HUDEP-2 (cell line): ENCODE data around the gene COTL1.
"Not testable (repeated sequence)": the region's sequence is repeated elsewhere in the genome, so short reads cannot be mapped to it uniquely, and the experiment has no call there.

Experiments
- DNase-seq, 76 experiments: peaks; one replicate each; lab custom pipeline; 2025; ENCODE audit not compliant: unreplicated experiment in 76 of 76; lab: John Stamatoyannopoulos, UW

COTL1 gene

DNA sequence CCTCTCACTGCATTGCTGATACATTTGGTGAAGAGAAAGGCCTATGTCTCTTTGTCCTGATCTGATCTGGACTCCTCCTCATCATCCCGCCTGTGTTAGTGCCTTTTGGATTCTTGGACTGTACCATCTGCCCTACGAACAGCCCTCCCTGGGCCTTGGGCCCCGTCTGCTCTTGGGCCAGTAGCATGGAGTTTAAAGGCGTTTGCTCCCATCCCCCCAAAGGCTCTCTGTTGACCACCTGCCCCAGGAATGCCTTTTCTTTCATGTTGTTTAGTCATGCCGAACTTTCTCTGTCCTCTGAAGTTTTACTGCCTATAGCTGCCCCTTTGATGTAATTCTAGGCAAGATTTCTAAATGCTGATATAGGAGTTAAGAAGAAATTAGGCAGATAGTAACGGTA lies 82.5 kb downstream of the COTL1 start:
- no peak for DNase-seq

DNA sequence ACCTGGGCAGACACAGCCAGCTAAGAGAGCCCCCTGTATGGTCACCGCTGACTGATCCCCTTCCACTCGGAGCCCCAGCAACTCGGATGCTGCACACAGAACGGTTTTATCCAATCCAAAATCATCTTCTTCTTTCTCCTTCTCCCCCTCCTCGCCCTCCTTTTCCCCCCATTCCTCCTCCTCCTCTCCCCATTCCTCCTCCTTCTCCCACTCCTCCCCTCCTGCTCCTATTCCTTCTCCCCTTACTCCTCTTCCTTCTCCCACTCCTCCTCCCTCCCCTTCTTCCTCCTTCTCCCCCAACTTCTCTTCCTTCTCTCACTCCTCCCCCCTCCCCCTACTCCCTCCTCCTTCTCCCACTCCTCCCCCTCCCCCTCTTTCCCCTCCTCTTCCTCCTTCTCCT lies 83.1 kb downstream of the COTL1 start:
- no peak for DNase-seq

DNA sequence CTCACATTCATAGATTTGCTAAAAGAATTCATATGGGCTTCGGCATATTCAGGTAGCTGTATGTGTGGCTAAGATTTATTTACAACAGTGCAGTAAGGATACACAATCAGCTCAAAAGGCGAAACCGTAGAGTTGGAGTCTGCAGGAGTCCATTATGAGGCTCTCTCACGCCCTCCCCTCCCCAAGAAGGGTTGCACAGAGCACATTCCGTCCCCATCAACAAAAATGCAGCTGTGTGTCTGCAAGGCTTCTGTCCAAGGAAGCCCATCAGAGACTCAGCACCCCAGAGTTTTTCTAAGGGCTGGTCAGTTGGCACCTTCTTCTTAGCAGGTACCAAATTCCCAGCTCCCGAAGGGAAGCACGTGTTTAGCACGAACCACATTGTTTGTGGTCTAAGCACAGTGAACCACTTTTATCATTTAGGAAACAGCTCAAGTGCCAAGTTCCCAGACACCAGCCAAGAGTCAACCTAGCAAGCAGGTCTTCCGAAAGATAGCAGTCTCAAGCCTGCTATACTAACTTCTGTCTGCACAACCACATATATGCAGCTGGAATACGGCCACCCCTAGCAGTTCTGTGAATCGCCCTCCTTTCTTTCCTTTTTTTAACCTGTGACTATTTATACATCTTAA lies 84.9 kb downstream of the COTL1 start:
- peak in 1 of 76 experiments; percentile 3 for DNase-seq

DNA sequence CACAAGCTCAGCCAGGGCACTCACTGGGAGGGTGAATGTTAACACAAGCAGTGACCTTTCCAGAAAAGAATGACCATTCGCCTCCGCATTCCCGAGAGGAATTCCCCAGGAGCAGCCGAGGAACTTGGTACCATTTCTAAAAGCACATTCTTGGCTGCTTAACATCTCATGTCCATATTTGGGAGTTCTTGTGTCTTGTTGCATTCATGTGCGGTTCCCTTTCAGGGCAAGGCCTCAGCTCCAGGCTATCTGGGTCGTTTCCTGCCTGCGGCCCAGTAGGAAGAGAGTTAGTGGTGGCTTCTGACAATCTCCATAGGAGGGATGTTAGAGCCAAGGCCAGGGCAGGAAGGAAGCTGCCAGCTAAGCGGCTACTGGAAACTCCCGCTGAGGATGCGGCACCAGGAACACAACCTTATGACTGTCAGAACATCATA lies 85.6 kb downstream of the COTL1 start:
- no peak for DNase-seq

DNA sequence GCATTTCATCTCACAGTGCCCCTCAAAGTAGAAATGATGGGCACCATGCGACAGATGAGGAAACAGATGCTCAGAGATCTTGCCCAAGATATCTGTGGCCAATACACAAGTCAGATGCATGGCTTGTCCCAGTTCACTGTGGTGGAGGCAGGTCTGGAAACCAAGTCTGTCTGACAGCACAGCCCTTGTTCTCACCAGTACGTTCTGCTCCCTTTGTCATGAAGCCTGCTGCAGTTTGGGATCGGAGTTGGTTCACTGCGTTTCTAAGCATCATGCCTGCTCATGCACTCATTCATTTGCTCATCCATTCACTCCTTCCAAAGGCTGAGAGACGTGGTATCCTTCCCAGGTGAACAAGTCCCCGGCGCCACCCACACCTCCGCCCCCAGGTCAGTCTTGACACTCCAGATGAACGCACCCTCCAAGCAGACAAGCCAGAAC lies 86.2 kb downstream of the COTL1 start:
- no peak for DNase-seq

DNA sequence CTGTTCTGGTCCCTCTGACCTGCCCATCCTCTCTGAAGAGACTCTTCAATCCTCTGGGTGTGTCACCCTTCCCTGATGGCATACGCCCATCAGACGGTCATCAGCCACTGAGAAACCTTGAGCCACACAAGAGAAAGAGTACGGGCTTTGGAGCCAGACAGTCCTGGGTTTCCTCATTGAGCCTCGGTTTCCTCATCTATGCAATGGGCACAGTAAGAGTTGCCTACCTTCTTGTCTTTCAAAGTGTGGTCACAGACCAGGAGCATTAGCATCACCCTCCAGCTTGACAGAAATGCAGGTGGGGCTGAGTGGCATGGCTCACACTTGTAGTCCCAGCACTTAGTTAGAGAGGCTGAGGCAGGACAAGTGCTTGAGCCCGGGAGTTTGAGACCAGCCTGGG lies 87.3 kb downstream of the COTL1 start:
- no peak for DNase-seq

DNA sequence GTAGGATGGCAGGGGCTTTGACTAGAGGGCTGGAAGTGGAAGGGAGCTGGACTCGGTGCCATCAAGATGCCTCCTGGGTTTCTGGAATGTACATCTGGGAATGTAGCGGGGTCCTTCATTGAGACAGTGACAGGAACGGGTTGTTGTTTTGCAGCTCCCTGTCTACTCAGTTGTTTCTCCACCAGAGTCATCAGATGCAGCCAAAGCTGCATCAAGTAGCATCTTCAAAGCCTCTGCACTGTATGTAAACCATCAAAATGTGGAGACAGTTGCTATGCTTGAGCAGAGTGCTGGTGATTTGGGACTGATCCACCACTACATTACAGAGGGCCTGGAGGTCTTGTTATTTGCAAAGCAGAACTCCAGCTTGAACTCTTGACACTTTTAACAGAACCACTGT lies 88.3 kb downstream of the COTL1 start:
- DNase-seq = no peak

DNA sequence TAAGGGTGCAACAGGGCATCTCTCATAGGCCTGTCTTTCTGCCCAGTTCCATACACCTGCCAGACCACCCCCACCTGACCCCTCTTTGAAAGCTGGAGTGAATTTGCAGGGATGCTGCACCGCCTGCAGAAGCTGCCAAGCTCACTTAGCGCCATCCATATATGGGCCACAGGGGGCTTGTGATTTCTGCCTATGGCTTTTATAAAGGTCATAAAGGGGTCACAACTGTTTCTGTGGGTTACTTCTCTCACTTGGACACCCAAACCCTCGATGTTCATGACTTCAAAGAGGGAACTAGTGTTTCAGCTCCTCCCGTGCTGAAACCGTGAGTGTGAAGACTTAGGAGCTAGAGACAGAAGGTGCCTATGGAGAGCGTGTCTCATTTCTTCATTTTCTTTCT lies 89.6 kb downstream of the COTL1 start:
- no peak for DNase-seq

DNA sequence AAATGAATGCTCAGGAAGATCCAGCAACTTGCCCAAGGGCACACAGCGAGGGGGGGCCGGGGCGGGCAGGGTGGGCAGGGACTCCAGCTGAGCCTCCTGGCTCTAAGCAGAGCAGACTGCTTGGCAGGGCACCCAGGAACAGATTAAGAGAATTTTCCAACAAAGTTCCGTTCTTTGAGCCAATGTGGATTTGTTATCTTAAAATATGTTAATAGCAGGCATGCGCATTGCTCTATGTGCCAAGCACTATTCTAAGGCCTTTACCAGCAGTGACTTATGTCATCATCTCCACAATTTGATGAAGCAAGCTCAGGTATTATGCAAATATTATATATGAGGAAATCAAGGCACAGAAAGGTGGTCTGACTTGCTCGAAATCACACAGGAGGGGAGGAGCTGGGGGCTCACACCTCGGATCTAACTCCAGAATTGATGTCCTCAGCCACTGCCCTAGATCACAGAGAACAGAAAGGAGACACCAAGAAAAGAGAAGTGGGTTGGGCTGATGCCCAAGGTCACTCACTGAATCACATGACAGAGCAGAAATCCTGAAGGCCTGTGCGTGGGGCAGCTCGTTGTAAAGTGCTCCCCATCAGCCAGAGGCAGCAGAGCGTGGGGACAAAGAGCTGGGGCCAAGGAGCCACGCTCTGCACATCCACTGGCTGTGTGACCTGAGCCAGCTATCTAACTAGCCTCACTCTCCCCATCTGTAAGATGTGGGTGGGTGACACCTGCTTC lies 90.2 kb downstream of the COTL1 start:
- no peak for DNase-seq

DNA sequence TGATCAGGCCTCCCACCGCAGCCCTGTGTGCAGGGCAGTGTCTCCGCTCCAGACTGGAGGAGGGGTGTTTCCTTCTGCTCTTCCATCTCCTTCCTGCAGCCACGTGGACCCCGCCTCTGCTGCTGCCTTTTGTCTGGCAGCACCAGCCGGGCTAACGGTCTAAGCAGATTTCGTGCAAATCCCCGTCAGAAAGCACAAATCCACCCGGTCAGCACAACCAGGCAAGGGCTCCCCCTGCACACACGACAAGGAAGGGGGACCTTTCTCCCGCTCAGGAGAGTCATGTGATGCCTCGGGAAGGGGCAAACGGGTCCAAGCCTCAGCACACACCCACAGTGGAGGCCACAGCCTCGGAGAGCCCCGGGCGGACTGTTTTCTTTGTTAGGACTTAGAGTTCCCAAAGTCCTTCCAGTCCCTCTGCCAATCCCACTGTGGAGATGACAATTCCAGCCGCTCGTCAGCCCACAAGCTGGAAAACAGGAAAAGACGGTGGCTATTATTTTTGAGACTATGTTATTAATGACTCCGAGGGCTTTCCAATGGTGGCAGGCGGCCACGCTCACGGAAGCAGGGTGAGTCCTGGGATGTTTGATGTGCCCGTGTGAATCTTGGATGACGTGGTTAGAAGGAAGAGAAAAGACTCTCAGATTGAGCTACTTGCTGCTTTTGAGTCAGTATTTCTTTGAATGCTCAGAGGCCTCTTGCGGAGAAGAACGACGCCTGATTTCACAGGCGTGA lies 90.9 kb downstream of the COTL1 start:
- no peak for DNase-seq

DNA sequence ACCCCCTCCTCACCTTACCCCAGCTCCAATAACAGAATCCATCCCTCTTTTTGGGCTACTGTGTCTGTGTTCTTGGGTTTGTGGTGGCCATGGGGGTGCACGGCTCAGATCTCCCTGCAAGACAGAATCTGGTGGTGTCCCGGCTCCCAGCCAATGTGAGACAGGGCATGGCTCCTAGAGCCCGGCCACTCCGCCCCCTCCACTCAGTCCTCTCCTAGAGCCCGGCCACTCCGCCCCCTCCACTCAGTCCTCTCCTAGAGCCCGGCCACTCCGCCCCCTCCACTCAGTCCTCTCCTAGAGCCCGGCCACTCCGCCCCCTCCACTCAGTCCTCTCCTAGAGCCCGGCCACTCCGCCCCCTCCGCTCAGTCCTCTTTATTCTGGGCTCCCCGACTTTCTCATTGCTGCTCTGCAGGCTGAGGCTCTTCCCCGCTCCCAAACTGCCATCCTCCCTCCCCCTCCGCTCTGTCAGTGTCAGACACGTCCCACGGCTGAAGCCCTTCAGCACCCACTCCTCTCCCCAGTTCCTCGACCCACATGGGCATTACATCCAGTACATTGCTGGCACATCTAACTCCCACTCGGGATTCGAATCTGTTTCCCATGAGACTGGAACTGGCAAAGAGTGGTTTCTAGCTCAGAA lies 92.8 kb downstream of the COTL1 start:
- DNase-seq = not testable (repeated sequence)

DNA sequence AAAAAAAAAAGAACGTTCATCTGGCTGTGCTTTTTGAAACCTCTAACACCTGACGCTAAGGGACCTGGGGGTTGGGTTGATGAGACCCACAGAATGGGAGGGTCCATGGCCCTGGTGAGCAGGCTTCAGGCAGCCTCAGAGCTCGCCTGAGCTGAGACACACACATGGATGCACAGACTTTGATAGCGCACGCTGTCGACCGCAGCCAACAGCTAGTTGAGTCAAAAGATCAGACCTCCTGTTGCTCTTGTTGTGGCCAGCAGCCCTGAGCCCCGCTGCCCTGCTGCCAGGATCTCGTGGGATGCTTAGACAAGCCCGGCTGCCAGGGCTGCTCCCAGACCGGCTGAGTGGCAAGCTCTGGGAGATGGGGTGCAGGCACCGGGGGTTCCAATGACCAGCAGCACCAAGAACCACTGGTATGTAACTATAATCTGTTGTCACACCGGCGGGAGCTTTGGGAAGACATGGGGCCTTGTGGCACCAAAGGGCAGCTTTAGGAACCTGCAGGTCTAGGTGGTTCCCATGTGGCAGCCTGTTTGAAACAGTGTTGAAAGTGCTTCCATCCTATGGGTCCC lies 93.4 kb downstream of the COTL1 start:
- no peak for DNase-seq

DNA sequence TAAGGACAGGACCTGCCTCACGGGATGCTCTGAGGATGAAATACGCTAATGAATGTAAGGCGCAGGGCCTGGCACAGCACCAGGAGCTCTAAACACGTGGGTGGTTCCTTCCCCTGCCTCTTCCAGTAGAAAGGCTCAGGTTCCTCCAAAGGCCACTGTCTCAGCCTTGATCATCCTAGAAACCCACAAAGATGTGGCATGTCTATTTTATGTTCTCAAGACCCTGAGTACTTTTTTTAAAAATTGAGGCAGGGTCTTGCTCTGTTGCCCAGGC lies 96.4 kb downstream of the COTL1 start:
- DNase-seq = no peak

DNA sequence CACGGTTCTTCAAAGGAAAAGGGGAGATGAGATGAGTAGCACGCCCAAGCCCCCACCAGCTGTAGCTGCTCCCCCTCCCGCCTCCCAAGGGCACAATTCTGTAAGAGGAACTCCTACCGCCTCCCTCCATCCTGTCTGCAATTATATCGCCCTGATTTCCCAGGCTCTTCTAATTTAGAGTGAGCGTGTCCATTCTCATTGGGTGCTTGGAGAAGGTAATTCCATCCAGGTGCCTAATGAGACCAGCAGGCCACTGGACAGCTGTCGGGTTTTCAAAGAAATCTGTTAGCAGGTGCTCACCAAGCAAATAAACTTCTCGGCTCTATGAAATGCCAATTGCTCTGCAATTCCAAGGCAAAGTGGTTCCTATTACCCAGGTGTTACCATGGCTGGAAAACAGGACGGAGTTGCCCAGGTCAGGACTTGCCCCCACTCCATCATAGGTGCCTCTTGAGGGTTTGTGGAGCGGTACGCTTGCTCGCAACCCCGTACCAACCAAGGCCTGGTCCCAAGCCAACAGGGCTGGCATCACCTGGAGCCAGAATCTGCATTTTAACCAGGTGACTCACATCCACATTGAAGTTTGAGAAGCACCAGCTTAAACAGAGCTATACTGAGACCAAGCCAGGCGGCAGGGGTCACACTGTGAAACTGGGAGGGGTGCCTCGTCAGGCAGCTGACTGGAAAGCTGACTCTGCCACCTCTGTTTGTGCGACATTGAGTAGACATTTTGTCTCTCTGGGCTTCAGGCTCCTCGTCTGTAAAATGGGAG lies 97.0 kb downstream of the COTL1 start:
- DNase-seq = no peak

DNA sequence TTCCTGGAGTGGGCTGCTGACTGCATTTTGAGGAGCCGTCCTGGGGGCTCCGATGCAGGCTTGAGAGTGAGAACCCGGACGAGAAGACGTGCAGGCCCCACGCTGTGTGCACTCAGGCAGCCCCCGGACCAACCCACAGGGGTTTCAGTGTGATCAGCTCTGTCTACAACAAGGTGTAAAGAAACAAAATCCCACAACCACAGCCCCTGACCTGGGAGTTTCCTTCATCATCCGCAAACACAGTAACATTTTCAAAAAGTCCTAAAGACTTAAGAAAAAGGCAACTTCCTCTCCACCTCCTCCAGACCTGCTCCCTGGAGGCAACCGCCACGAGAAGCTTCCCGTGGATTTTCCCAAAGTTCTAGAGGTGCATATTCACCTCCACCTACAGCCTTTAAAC lies 98.0 kb downstream of the COTL1 start:
- no peak for DNase-seq

DNA sequence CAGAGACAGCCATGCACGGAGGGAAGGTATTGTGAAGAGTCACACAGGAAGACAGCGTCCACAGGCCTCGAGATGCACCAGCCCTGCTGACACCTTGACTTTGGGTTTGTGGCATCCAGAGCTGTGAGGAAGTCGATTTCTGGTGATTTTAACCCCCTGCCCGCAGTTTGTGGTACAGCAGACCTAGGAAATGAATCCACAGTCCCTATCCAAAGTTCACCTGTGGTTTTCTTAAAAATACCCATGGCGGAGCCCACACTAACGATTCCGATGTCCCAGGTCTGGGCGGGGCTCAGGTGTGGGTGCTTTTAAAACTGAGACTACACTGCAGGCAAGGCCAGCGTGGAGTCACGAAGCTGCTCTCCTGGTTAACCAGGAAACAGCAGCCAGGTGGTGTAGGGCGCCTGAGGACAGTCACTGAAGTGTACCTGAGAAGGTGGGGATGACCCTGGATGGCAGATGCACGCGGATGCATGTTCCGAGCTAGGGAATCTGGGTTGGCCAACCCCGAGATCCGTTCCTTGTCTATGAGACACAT lies 99.0 kb downstream of the COTL1 start:
- DNase-seq = no peak

DNA sequence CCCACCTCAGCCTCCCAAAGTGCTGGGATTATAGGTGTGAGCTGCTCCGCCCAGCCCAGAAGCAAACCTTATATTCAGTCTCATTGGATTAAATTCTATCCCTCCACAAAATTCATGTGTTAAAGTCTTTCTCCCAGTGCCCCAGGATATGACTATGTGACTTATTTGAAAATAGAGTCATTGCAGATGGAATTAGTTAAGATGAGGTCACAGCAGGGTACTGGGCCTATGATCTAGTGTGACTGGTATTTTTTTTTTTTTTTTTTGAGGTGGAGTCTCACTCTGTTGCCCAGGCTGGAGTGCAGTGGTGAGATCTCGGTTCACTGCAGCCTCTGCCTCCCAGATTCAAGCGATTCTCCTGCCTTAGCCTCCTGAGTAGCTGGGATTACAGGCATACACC lies 99.7 kb downstream of the COTL1 start:
- not testable (repeated sequence) for DNase-seq

DNA sequence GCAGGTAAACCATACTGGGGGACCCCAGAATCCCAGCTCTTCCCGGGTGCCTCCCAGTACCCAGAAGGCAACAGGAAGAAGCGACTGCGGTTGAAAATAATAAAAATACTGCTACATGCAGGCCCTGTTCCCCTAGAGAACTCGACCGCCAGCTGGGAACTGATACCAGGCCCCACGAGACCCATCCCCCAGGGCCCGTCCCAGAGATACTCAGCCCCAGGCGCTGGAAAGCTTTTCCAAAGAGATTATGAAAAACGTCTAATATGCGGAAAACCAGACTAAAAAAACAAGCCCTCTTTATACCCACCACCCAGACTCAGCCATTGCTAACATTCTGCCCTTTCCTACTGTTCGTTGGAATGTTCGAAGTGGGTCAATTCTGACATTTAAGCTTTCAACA lies 100.5 kb downstream of the COTL1 start:
- no peak for DNase-seq
